Neural cell (in vitro differentiated cells): Measurements from ENCODE around the gene TNFRSF13B. TPM values are rescaled to one million over a fixed set of nuclear protein-coding genes. Genes with fewer than 3 reads are reported as not detected.

Experiments
- H2AFZ ChIP-seq: fragments of 200-600, 300-800 bp; sonication (generic), shearing (Covaris generic); 2 replicates; pipeline ENCODE4 v1.6.0; 2014; ENCODE audit warnings: low read depth, mild to moderate bottlenecking, antibody characterized with exemption, low read length, moderate library complexity
- H3F3A ChIP-seq: fragments of 200-600 bp; shearing (Covaris generic); 2 replicates; pipeline ENCODE4 v1.6.1; 2016; ENCODE audit warnings: mild to moderate bottlenecking, moderate library complexity, mixed read lengths, antibody characterized with exemption, low read length; ENCODE audit not compliant: insufficient read depth, poor library complexity, severe bottlenecking
- H3K27ac ChIP-seq: fragments of 200-600, 300-800 bp; sonication (generic), shearing (Covaris generic); 2 replicates; pipeline ENCODE4 v1.5.1; 2014; ENCODE audit warnings: mild to moderate bottlenecking, low read length, moderate library complexity
- H3K27me3 ChIP-seq: fragments of 300-800, 200-600 bp; sonication (generic), shearing (Covaris generic); 2 replicates; pipeline ENCODE4 v1.6.0; 2014; ENCODE audit warnings: mild to moderate bottlenecking, low read depth, low read length, moderate library complexity; ENCODE audit not compliant: insufficient read depth
- H3K36me3 ChIP-seq: fragments of 300-800, 200-600 bp; sonication (generic), shearing (Covaris generic); 2 replicates; pipeline ENCODE4 v1.5.1; 2014; ENCODE audit warnings: mild to moderate bottlenecking, antibody characterized with exemption, low read length, moderate library complexity; ENCODE audit not compliant: insufficient read depth
- H3K4me2 ChIP-seq: fragments of 300-800, 200-600 bp; sonication (generic), shearing (Covaris generic); 2 replicates; pipeline ENCODE4 v1.6.0; 2014; ENCODE audit warnings: mild to moderate bottlenecking, low read length
- H3K4me3 ChIP-seq: fragments of 300-800, 200-600 bp; sonication (generic), shearing (Covaris generic); 2 replicates; pipeline ENCODE4 v1.5.1; 2014; ENCODE audit warnings: mild to moderate bottlenecking, low read length, moderate library complexity
- H3K79me2 ChIP-seq: fragments of 200-600 bp; shearing (Covaris generic); replicated peaks from 2 replicates; pipeline ENCODE4 v1.6.0; 2014; ENCODE audit warnings: mild to moderate bottlenecking, low read length, moderate library complexity; ENCODE audit not compliant: insufficient read depth
- H3K9ac ChIP-seq: fragments of 300-800, 200-600 bp; sonication (generic), shearing (Covaris generic); 2 replicates; pipeline ENCODE4 v1.6.1; 2016; ENCODE audit warnings: mild to moderate bottlenecking, low read length, mixed read lengths
- H3K9me2 ChIP-seq: fragments of 200-600 bp; shearing (Covaris generic); 2 replicates; pipeline ENCODE4 v1.6.1; 2016; ENCODE audit warnings: mild to moderate bottlenecking, low read length, mixed read lengths; ENCODE audit not compliant: insufficient read depth
- H3K9me3 ChIP-seq: fragments of 200-600, 300-800 bp; sonication (generic), shearing (Covaris generic); 2 replicates; pipeline ENCODE4 v1.6.1; 2016; ENCODE audit warnings: mild to moderate bottlenecking, mixed run types, low read length, moderate library complexity, mixed read lengths
- H4K20me1 ChIP-seq: fragments of 200-600 bp; shearing (Covaris generic); 2 replicates; pipeline ENCODE4 v1.6.1; 2016; ENCODE audit warnings: mild to moderate bottlenecking, mixed run types; ENCODE audit not compliant: insufficient read depth
- CTCF ChIP-seq: fragments of 450-650 bp; IDR thresholded peaks from 2 replicates; pipeline ENCODE4 v1.5.1; 2014; ENCODE audit warnings: antibody characterized with exemption, mild to moderate bottlenecking, moderate library complexity; ENCODE audit not compliant: poor library complexity, severe bottlenecking
- EP300 ChIP-seq: fragments of 450-650 bp; conservative IDR thresholded peaks from 2 replicates; pipeline ENCODE4 v1.6.1; 2014; ENCODE audit warnings: antibody characterized with exemption, mild to moderate bottlenecking, moderate library complexity; ENCODE audit not compliant: poor library complexity, severe bottlenecking
- EZH2 ChIP-seq: fragments of 200-600, 300-800 bp; shearing (Covaris generic), sonication (generic); IDR thresholded peaks from 2 replicates; pipeline ENCODE4 v1.6.1; 2014; ENCODE audit warnings: antibody characterized with exemption, low read length, borderline replicate concordance, mild to moderate bottlenecking; ENCODE audit not compliant: insufficient read depth, poor library complexity, severe bottlenecking
- MXI1 ChIP-seq: fragments of 450-650 bp; conservative IDR thresholded peaks from 2 replicates; pipeline ENCODE4 v1.6.1; 2014; ENCODE audit warnings: antibody characterized with exemption, mild to moderate bottlenecking; ENCODE audit not compliant: poor library complexity, severe bottlenecking
- POLR2AphosphoS5 ChIP-seq: IDR thresholded peaks from 2 replicates; pipeline ENCODE4 v1.6.1; 2012
- RAD21 ChIP-seq: fragments of 450-650 bp; conservative IDR thresholded peaks from 2 replicates; pipeline ENCODE4 v1.6.1; 2014; ENCODE audit warnings: antibody characterized with exemption, mild to moderate bottlenecking, moderate library complexity
- SMC3 ChIP-seq: fragments of 450-650 bp; conservative IDR thresholded peaks from 2 replicates; pipeline ENCODE4 v1.6.1; 2014; ENCODE audit warnings: antibody characterized with exemption, mild to moderate bottlenecking, moderate library complexity; ENCODE audit not compliant: poor library complexity
- TAF1 ChIP-seq: IDR thresholded peaks from 2 replicates; pipeline ENCODE4 v1.6.1; 2012; ENCODE audit warnings: low read depth
- polyA plus RNA-seq: library from polyadenylated mRNA; depleted of rRNA; stranded (reverse); fragments of >200 nt; gene quantifications from 2 replicates; pipeline ENCODE4 v1.2.3, GENCODE V29; 2014
- TF ChIP-seq, protein P1 (sequence below): IDR thresholded peaks from 2 replicates; pipeline ENCODE4 v1.6.1; 2012; ENCODE audit warnings: borderline replicate concordance

Gene TNFRSF13B
- polyA plus RNA-seq, 1 donor from 2014 or later = not detected

DNA sequence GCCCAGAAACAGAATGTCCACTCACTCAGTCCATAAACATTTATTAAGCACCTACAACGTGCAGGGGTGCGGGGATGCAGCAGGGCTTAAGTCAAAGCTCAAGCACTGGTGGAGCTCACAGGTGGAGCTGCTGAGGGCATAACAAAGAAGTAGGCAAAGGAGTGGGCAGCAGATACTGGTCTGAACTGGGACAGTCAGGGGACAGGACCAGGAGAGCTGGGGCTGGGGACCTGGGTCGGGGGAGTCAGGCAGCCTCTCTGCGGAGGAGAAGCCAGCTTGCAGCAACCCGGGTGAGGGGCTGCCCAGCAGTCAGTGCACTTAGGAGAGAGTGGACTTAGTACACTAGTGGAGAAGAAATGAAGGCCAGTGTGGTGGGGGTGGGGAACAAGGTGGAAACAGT lies 10.0 kb upstream of the TNFRSF13B start:
- Histone ChIP-seq H4K20me1 (no peaks in the 10 kb centered on the region), H2AFZ (no peak overlapping the region), H3K4me2 (no peak overlapping the region), H3F3A (no peaks in the 10 kb centered on the region), H3K79me2 (no peaks in the 10 kb centered on the region), H3K36me3 (no peaks in the 10 kb centered on the region), H3K9ac (no peak overlapping the region), H3K4me3 (no peak overlapping the region), H3K27me3 (no peaks in the 10 kb centered on the region), H3K9me2 (no peaks in the 10 kb centered on the region), H3K27ac (no peak overlapping the region), H3K9me3 (no peaks in the 10 kb centered on the region)
- TF ChIP-seq TAF1 (no peak), CTCF (no peak), POLR2AphosphoS5 (no peak), EP300 (no peak)
- TF ChIP-seq, protein P1, sequence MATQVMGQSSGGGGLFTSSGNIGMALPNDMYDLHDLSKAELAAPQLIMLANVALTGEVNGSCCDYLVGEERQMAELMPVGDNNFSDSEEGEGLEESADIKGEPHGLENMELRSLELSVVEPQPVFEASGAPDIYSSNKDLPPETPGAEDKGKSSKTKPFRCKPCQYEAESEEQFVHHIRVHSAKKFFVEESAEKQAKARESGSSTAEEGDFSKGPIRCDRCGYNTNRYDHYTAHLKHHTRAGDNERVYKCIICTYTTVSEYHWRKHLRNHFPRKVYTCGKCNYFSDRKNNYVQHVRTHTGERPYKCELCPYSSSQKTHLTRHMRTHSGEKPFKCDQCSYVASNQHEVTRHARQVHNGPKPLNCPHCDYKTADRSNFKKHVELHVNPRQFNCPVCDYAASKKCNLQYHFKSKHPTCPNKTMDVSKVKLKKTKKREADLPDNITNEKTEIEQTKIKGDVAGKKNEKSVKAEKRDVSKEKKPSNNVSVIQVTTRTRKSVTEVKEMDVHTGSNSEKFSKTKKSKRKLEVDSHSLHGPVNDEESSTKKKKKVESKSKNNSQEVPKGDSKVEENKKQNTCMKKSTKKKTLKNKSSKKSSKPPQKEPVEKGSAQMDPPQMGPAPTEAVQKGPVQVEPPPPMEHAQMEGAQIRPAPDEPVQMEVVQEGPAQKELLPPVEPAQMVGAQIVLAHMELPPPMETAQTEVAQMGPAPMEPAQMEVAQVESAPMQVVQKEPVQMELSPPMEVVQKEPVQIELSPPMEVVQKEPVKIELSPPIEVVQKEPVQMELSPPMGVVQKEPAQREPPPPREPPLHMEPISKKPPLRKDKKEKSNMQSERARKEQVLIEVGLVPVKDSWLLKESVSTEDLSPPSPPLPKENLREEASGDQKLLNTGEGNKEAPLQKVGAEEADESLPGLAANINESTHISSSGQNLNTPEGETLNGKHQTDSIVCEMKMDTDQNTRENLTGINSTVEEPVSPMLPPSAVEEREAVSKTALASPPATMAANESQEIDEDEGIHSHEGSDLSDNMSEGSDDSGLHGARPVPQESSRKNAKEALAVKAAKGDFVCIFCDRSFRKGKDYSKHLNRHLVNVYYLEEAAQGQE = no peak

DNA sequence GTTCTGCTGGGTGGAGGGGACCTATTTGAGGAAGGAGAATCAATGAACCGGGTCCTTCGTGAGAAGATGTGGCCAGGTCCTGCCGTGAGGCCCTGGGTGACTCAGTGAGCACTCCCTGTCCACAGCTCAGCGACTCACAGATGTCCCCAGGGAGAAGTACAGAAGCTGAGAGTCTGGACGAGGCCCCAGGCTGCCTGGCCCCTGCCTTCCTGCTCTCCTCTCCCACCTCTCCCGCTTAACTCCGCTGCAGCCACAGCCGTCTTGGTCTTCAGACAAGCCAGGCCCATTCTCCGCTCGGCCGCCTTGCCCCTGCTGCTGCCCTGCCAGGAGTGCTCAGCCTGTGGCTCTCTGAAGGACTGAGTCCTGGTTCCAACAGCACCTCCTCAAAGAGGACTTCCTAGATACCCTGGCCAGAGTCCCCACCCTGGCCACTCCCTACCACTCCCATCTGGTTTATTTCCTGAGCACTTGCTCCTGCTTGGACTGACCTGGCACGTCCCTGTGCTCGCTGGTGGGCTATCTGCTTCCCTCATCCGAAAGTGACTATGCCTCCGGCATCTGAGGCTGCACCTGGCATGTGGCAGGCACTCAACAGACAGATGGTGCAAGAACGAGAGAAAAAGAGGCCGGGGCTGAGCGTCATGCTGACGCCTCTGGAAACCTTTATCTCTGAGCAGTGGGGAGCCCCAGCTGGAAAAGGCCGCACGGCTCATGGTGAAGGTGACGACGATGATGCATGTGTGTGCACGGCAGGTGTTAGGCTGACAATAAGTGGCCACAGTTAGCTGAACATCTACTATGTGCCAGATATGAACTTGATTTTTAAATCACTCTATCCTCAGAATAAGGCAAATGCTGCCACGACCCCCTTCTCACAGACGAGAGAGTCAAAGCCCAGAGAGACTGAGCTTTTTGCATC lies 9.2 kb upstream of the TNFRSF13B start:
- H3K9ac ChIP-seq = no peak overlapping the region
- H3F3A ChIP-seq = no peaks in the 10 kb centered on the region
- no peaks in the 10 kb centered on the region for H3K9me3 ChIP-seq
- no peaks in the 10 kb centered on the region for H3K36me3 ChIP-seq
- H3K4me2 ChIP-seq = no peak overlapping the region
- no peak overlapping the region for H3K27ac ChIP-seq
- no peaks in the 10 kb centered on the region for H4K20me1 ChIP-seq
- no peak overlapping the region for H2AFZ ChIP-seq
- TF ChIP-seq TAF1 (no peak), MXI1 (no peak), SMC3 (no peak), POLR2AphosphoS5 (no peak), EP300 (no peak), RAD21 (no peak), CTCF (no peak), EZH2 (no peak)
- TF ChIP-seq, protein P1 = no peak
- no peaks in the 10 kb centered on the region for H3K9me2 ChIP-seq
- H3K4me3 ChIP-seq = no peak overlapping the region
- H3K79me2 ChIP-seq = no peaks in the 10 kb centered on the region
- no peaks in the 10 kb centered on the region for H3K27me3 ChIP-seq
